ENCODE measurements around the gene NFE2L2. TPM values are rescaled to one million over a fixed set of nuclear protein-coding genes. Genes with fewer than 3 reads are reported as not detected.
"Not testable (repeated sequence)": the region's sequence is repeated elsewhere in the genome, so short reads cannot be mapped to it uniquely, and the experiment has no call there.

Gene NFE2L2
- total and polyA plus RNA-seq, 2 experiments from 2014 or later: 77.4 to 123 TPM

- DNase-seq: no peak
- WGBS, 2 experiments (ENCODE audit: low coverage in 1 of 2, low lambda C conversion rate in 2 of 2, missing lambda C conversion rate in 2 of 2): 58 to 69% methylated on average over 3 of the region's 3 CpGs
- Histone ChIP-seq H3K9ac (no peak overlapping the region), H3K27ac (peak overlapping the region; percentile 24), H3K9me3 (ENCODE audit: low read depth) (no peaks in the 10 kb centered on the region), H3K4me3 (no peak overlapping the region), H3K27me3 (replicated peaks; ENCODE audit: insufficient read depth) (no peaks in the 10 kb centered on the region), H4K20me1 (ENCODE audit: insufficient read depth) (no peaks in the 10 kb centered on the region), H3F3A (ENCODE audit: insufficient read depth) (peaks cover 95% of the 10 kb centered on the region), H3K4me1 (ENCODE audit: insufficient read depth) (no peaks in the 10 kb centered on the region), H2AFZ (no peak overlapping the region), H3K9me2 (ENCODE audit: insufficient read depth) (no peaks in the 10 kb centered on the region), H3K79me2 (ENCODE audit: insufficient read depth) (peaks cover 60% of the 10 kb centered on the region), H3K36me3 (ENCODE audit: low read depth) (peaks cover 68% of the 10 kb centered on the region), H3K4me2 (ENCODE audit: unreplicated experiment) (no peak overlapping the region)
- TF ChIP-seq EZH2 (IDR thresholded peaks at IDR 0.05; ENCODE audit: insufficient read depth, poor library complexity, severe bottlenecking): no peak
- no peak for TF ChIP-seq EZH2phosphoT487 (IDR thresholded peaks at IDR 0.05; ENCODE audit: insufficient read depth, low read depth)
- in situ Hi-C loops (cut with MboI): no loop called here
These were observed 42.6 kb downstream of the NFE2L2 start for GRCh38 chr2:177221970-177222369.

GRCh38 chr2:177221534-177221933 is 43.0 kb downstream of the NFE2L2 start:
- Histone ChIP-seq H3K9me2 (ENCODE audit: insufficient read depth) (no peaks in the 10 kb centered on the region), H3K27ac (no peak overlapping the region; the same call in 1 of the 2 replicates), H3K27me3 (replicated peaks; ENCODE audit: insufficient read depth) (no peaks in the 10 kb centered on the region), H2AFZ (no peak overlapping the region), H3K9ac (no peak overlapping the region), H3K4me1 (ENCODE audit: insufficient read depth) (peaks cover under 1% of the 10 kb centered on the region; the same call in 1 of the 2 replicates), H3K36me3 (ENCODE audit: low read depth) (peaks cover 72% of the 10 kb centered on the region), H3F3A (ENCODE audit: insufficient read depth) (peaks cover 95% of the 10 kb centered on the region), H3K9me3 (ENCODE audit: low read depth) (no peaks in the 10 kb centered on the region), H3K4me3 (no peak overlapping the region), H3K4me2 (ENCODE audit: unreplicated experiment) (no peak overlapping the region), H4K20me1 (ENCODE audit: insufficient read depth) (no peaks in the 10 kb centered on the region), H3K79me2 (ENCODE audit: insufficient read depth) (peaks cover 65% of the 10 kb centered on the region)
- 97 to 99% methylated on average over 3 of the region's 3 CpGs for WGBS, 2 experiments (ENCODE audit: low coverage in 1 of 2, low lambda C conversion rate in 2 of 2, missing lambda C conversion rate in 2 of 2)
- DNase-seq: no peak
- in situ Hi-C loops (cut with MboI): no loop called here
- TF ChIP-seq EZH2phosphoT487 (IDR thresholded peaks at IDR 0.05; ENCODE audit: insufficient read depth, low read depth) (no peak), EZH2 (IDR thresholded peaks at IDR 0.05; ENCODE audit: insufficient read depth, poor library complexity, severe bottlenecking) (no peak)

- H3K4me3 ChIP-seq; H3K27ac ChIP-seq; H3K27me3 ChIP-seq (replicated peaks; ENCODE audit: insufficient read depth); H3K4me2 ChIP-seq (ENCODE audit: unreplicated experiment); DNase-seq; H2AFZ ChIP-seq; in situ Hi-C loops (cut with MboI); H3K9me3 ChIP-seq (ENCODE audit: low read depth); H3K9ac ChIP-seq; H4K20me1 ChIP-seq (ENCODE audit: insufficient read depth); H3K9me2 ChIP-seq (ENCODE audit: insufficient read depth): not testable (repeated sequence)
- WGBS, 2 experiments (ENCODE audit: low coverage in 1 of 2, low lambda C conversion rate in 2 of 2, missing lambda C conversion rate in 2 of 2): 96 to 98% methylated on average over 2 of the region's 2 CpGs
- Histone ChIP-seq H3F3A (ENCODE audit: insufficient read depth) (peaks cover 93% of the 10 kb centered on the region), H3K79me2 (ENCODE audit: insufficient read depth) (peaks cover 82% of the 10 kb centered on the region), H3K4me1 (ENCODE audit: insufficient read depth) (peaks cover 17% of the 10 kb centered on the region), H3K36me3 (ENCODE audit: low read depth) (peaks cover 87% of the 10 kb centered on the region)
These were observed 44.7 kb downstream of the NFE2L2 start for GRCh38 chr2:177219787-177220186.

- H4K20me1 ChIP-seq (ENCODE audit: insufficient read depth): peaks cover 8% of the 10 kb centered on the region
- H3K36me3 ChIP-seq (ENCODE audit: low read depth): peaks cover 77% of the 10 kb centered on the region
- no peak for DNase-seq
- no peak for TF ChIP-seq EZH2 (IDR thresholded peaks at IDR 0.05; ENCODE audit: insufficient read depth, poor library complexity, severe bottlenecking)
- no peak for TF ChIP-seq EZH2phosphoT487 (IDR thresholded peaks at IDR 0.05; ENCODE audit: insufficient read depth, low read depth)
- H3K9me2 ChIP-seq (ENCODE audit: insufficient read depth): no peaks in the 10 kb centered on the region
- H3K27me3 ChIP-seq (replicated peaks; ENCODE audit: insufficient read depth): no peaks in the 10 kb centered on the region
- WGBS, 2 experiments (ENCODE audit: low coverage in 1 of 2, low lambda C conversion rate in 2 of 2, missing lambda C conversion rate in 2 of 2): 81 to 85% methylated on average over 5 of the region's 5 CpGs
- 0 out of 2 replicates have a peak overlapping the region, but pooled peaks have one; percentile 13 for H3K9ac ChIP-seq
- peaks cover 83% of the 10 kb centered on the region for H3F3A ChIP-seq (ENCODE audit: insufficient read depth)
- no peaks in the 10 kb centered on the region for H3K9me3 ChIP-seq (ENCODE audit: low read depth)
- H3K4me3 ChIP-seq: no peak overlapping the region
- peak overlapping the region; percentile 16 for H3K4me2 ChIP-seq (ENCODE audit: unreplicated experiment)
- in situ Hi-C loops (cut with MboI): no loop called here
- no peak overlapping the region for H2AFZ ChIP-seq
- peaks cover 20% of the 10 kb centered on the region for H3K4me1 ChIP-seq (ENCODE audit: insufficient read depth)
- peaks cover 92% of the 10 kb centered on the region for H3K79me2 ChIP-seq (ENCODE audit: insufficient read depth)
- no peak overlapping the region for H3K27ac ChIP-seq
These were observed 47.2 kb downstream of the NFE2L2 start for GRCh38 chr2:177217247-177217843.
